RWPE1 (cell line): ENCODE data around the gene TNS3.
"Not testable (repeated sequence)": the region's sequence is repeated elsewhere in the genome, so short reads cannot be mapped to it uniquely, and the experiment has no call there.

Source experiments
- CTCF ChIA-PET: fragments of 350-600 bp; sonication (Branson Sonifier 250); formaldehyde crosslinking; extraction: SDS; loops from one replicate; lab custom pipeline; 2021; lab: Yijun Ruan, JAX
- POLR2A ChIA-PET: fragments of 400-600 bp; formaldehyde crosslinking; extraction: SDS; loops from one replicate; lab custom pipeline; 2020; ENCODE audit warnings: antibody characterized with exemption; ENCODE audit not compliant: low non-redundant PET; lab: Yijun Ruan, JAX
- DNase-seq: peaks from one replicate; pipeline ENCODE4 v3.0.0; 2012; ENCODE audit warnings: low spot score
- H3K27ac ChIP-seq: fragments of 450-650 bp; 2 replicates; pipeline ENCODE4 v1.5.1; 2017
- TF ChIP-seq, protein P1 (sequence below): fragments of 450-650 bp; conservative IDR thresholded peaks from 2 replicates; pipeline ENCODE4 v1.5.1; 2017; ENCODE audit warnings: low read depth, mild to moderate bottlenecking

TNS3 gene

DNA sequence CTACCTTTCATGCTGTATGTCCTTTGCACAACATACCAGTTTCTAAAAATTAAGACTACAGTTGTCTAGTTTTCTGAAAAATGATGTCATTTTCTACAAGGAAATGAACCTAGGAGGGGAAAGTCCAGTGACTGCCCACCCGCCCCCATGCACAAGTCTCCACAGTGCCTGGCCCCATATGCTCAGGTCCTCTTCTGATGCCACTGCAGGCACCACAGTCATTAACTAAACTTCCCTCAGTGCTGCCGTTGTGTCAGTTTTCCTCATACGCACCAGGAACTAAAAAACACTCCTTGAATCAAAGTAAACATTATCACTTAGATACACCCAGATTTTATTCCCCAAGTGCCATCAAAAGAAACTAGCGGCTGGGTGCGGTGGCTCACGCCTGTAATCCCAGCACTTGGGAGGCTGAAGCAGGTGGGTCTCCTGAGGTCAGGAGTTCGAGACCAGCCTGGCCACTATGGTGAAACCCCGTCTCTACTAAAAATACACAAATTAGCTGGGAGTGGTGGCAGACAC is 6.9 kb upstream of the TNS3 start:
- DNase-seq = no peak
- peak overlapping the region; percentile 72 for H3K27ac ChIP-seq
- TF ChIP-seq, protein P1, sequence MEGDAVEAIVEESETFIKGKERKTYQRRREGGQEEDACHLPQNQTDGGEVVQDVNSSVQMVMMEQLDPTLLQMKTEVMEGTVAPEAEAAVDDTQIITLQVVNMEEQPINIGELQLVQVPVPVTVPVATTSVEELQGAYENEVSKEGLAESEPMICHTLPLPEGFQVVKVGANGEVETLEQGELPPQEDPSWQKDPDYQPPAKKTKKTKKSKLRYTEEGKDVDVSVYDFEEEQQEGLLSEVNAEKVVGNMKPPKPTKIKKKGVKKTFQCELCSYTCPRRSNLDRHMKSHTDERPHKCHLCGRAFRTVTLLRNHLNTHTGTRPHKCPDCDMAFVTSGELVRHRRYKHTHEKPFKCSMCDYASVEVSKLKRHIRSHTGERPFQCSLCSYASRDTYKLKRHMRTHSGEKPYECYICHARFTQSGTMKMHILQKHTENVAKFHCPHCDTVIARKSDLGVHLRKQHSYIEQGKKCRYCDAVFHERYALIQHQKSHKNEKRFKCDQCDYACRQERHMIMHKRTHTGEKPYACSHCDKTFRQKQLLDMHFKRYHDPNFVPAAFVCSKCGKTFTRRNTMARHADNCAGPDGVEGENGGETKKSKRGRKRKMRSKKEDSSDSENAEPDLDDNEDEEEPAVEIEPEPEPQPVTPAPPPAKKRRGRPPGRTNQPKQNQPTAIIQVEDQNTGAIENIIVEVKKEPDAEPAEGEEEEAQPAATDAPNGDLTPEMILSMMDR = no peak
- POLR2A ChIA-PET = no interaction called here
- CTCF ChIA-PET = no interaction called here

- DNase-seq = no peak
- peak overlapping the region; percentile 72 for H3K27ac ChIP-seq
- TF ChIP-seq, protein P1 = no peak
- POLR2A ChIA-PET = no interaction called here
- CTCF ChIA-PET = no interaction called here
These were observed 6.1 kb upstream of the TNS3 start for GRCh38 chr7:47587976-47588375.

DNA sequence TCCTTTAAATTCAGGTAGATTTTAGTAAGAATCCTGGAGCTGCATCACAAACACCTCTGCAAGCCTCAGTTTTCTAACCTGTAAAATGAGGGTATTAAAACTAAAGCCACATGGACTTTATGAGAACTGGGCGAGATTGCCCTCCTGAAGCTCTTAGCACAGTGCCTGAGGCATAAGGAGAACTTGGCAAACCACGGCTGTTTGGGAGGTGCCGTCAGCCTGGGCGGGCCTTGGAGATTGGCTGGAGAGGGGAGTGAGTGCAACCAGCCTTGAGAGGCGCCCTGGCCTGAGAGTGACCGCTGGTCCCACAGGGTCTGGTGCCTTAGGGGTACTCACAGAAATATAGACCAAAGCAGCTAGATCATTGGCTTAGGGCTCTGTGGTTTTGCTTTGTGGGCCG is 5.4 kb upstream of the TNS3 start:
- CTCF ChIA-PET = interaction anchor here (0.6 kb wide), 1 partner anchor 267 kb away, joined by 3 read pairs; no protein-coding TSS in a partner anchor
- POLR2A ChIA-PET = no interaction called here
- H3K27ac ChIP-seq = peak overlapping the region; percentile 66
- TF ChIP-seq, protein P1 = no peak
- no peak for DNase-seq

DNA sequence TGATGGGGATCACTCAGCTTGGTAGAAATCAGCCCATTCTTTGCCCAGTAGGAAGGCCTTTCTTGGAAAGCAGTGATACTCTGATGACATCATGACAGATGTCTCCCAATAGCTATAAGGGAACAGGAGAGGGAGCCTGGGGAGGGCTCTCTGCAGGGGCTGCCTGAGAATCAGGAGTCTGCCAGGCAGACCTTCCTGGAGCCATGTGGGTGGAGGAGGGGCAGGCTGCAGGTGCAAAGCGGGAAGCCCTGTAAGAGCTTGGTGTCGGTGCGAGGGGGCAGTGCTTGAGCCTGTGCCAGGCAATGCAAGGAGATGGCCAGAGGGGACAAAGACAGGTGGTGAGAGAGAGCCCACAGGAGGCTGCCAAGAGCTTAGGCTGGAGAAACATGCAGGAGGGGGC is 5.0 kb upstream of the TNS3 start:
- DNase-seq = no peak
- CTCF ChIA-PET = interaction anchor here (0.6 kb wide), 1 partner anchor 267 kb away, joined by 3 read pairs; no protein-coding TSS in a partner anchor
- TF ChIP-seq, protein P1 = no peak
- POLR2A ChIA-PET = no interaction called here
- peak overlapping the region; percentile 66 for H3K27ac ChIP-seq

DNA sequence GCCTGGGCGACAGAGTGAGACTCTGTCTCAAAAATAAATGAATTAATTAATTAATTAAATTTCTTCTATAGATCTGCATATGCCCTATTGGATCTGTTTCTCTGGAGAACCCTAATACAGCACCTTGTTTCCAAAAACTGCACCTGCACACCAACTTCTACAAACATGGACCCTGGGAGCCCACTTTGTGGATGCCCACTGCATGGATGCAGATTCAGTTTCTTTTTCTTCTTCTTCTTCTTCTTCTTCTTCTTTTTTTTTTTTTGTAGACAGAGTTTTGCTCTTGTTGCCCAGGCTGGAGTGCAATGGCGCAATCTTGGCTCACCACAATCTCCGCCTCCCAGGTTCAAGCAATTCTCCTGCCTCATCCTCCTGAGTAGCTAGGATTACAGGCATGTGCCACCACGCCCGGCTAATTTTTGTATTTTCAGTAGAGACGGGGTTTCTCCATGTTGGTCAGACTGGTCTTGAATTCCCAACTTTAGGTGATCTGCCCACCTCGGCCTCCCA is 4.3 kb upstream of the TNS3 start:
- H3K27ac ChIP-seq = peak overlapping the region; percentile 66
- CTCF ChIA-PET, DNase-seq, POLR2A ChIA-PET: not testable (repeated sequence)

- H3K27ac ChIP-seq = peak overlapping the region; percentile 87; the same call in 1 of the 2 replicates
- TF ChIP-seq, protein P1 = no peak
- CTCF ChIA-PET = interaction anchor here (1.6 kb wide), 1 partner anchor 149 kb away, joined by 6 read pairs; no protein-coding TSS in a partner anchor
- no peak for DNase-seq
- POLR2A ChIA-PET = no interaction called here
These were observed 2.6 kb upstream of the TNS3 start for GRCh38 chr7:47584536-47584895.

GRCh38 chr7:47583739-47584535 is 2.0 kb upstream of the TNS3 start:
- ChIA-PET POLR2A (no interaction called here), CTCF (interaction anchor here (0.9 to 1.6 kb wide), 2 partner anchors 71 to 148 kb away, joined by 4 to 6 read pairs; no protein-coding TSS in a partner anchor)
- DNase-seq = no peak
- H3K27ac ChIP-seq = peak overlapping the region; percentile 87
- TF ChIP-seq, protein P1 = no peak
